Adrenal gland (tissue), 5 donors: Measurements from ENCODE around the gene AKAP13.

ENCODE experiments used
- CTCF ChIP-seq, 6 experiments: fragments of 450-650 bp in 4 of 6; fragments of 200-600 bp in 2 of 6; sonication (generic) in 1 of 6; IDR thresholded peaks; 1 replicate in 5 of 6; 2 replicates in 1 of 6; pipeline versions ENCODE4 v1.5.1 to v1.8.0; 2016 to 2021; ENCODE audit warnings: antibody characterized with exemption in 6 of 6, mild to moderate bottlenecking in 2 of 6, moderate library complexity in 1 of 6
- POLR2A ChIP-seq, 2 donors: fragments of 450-650 bp; IDR thresholded peaks; one replicate each; pipeline ENCODE4 v1.6.1; 2017; ENCODE audit warnings: antibody characterized with exemption in 2 of 2, mild to moderate bottlenecking in 2 of 2, moderate library complexity in 1 of 2
- donor health status: DM: no; HTN: no; CAD: no.

GRCh38 chr15:85676342-85677098 is 296.1 kb downstream of the AKAP13 start:
- TF ChIP-seq CTCF (IDR thresholded peaks at IDR 0.05), result no peak
- no peak for TF ChIP-seq POLR2A (IDR thresholded peaks at IDR 0.05)
